HEK293T (cell line): ENCODE data around the gene NID1.

Source experiments
- BHLHE40 ChIP-seq: fragments of 450-650 bp; IDR thresholded peaks from 2 replicates; pipeline ENCODE4 v1.6.1; 2016; ENCODE audit warnings: mild to moderate bottlenecking, moderate library complexity, borderline replicate concordance
- CTBP1 ChIP-seq: fragments of 450-650 bp; IDR thresholded peaks from 2 replicates; pipeline ENCODE4 v1.6.1; 2016; ENCODE audit warnings: borderline replicate concordance
- FOXA1 ChIP-seq: fragments of 450-650 bp; IDR thresholded peaks from 2 replicates; pipeline ENCODE4 v1.6.1; 2016; ENCODE audit warnings: mild to moderate bottlenecking
- FOXM1 ChIP-seq: fragments of 450-650 bp; IDR thresholded peaks from 2 replicates; pipeline ENCODE4 v1.6.1; 2017; ENCODE audit warnings: mild to moderate bottlenecking, borderline replicate concordance
- LEF1 ChIP-seq: fragments of 450-650 bp; IDR thresholded peaks from 2 replicates; pipeline ENCODE4 v1.6.1; 2017; ENCODE audit warnings: mild to moderate bottlenecking, borderline replicate concordance
- NFRKB ChIP-seq: fragments of 450-650 bp; IDR thresholded peaks from 2 replicates; pipeline ENCODE4 v1.6.1; 2016; ENCODE audit warnings: mild to moderate bottlenecking, moderate library complexity
- SP1 ChIP-seq: fragments of 450-650 bp; IDR thresholded peaks from 2 replicates; pipeline ENCODE4 v1.6.1; 2017
- SUZ12 ChIP-seq: fragments of 450-650 bp; IDR thresholded peaks from 2 replicates; pipeline ENCODE4 v1.6.1; 2016; ENCODE audit warnings: mild to moderate bottlenecking
- TARDBP ChIP-seq: fragments of 450-650 bp; IDR thresholded peaks from 2 replicates; pipeline ENCODE4 v1.6.1; 2016
- ZNF384 ChIP-seq: fragments of 450-650 bp; IDR thresholded peaks from 2 replicates; pipeline ENCODE4 v1.6.1; 2016
- TF ChIP-seq, protein P1 (sequence below): fragments of 450-650 bp; IDR thresholded peaks from 2 replicates; pipeline ENCODE4 v1.6.1; 2016

DNA sequence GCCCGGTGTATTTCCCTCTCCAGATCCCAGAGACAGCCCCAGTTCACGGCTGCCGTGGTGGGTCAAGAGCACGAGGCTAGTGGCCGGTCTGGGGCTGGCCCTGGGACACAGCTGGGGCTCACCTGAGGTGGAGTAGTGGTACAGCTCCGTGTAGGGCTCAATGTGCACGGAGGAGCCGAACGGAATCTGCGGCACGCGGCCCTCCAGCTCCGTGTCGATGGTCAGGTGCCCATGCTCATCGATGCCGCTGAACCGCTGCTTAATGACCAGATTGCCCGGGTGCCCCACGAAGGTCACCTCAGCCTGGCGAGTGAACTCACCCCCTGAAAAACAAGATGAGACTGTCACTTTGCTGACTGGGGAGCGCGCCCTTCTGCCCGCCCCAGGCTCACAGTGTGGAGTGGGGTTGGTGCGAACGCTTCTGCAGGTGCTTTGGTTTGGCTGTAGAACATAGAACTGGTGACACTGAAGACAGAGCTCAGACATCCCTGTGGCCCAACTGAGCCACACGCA is 35.4 kb downstream of the NID1 start:
- TF ChIP-seq FOXA1: no peak
- TF ChIP-seq, protein P1, sequence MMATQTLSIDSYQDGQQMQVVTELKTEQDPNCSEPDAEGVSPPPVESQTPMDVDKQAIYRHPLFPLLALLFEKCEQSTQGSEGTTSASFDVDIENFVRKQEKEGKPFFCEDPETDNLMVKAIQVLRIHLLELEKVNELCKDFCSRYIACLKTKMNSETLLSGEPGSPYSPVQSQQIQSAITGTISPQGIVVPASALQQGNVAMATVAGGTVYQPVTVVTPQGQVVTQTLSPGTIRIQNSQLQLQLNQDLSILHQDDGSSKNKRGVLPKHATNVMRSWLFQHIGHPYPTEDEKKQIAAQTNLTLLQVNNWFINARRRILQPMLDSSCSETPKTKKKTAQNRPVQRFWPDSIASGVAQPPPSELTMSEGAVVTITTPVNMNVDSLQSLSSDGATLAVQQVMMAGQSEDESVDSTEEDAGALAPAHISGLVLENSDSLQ: no peak
- TF ChIP-seq FOXM1: no peak
- TF ChIP-seq TARDBP: no peak
- no peak for TF ChIP-seq NFRKB
- no peak for TF ChIP-seq ZNF384
- TF ChIP-seq CTBP1: no peak
- TF ChIP-seq SP1: no peak
- TF ChIP-seq LEF1: no peak
- TF ChIP-seq SUZ12: no peak
- no peak for TF ChIP-seq BHLHE40
